ENCODE data around the gene DKK1.

The DKK1 gene

GRCh38 chr10:52300599-52301277 is 13.3 kb upstream of the DKK1 start:
- no peak overlapping the region for H3K4me3 ChIP-seq (ENCODE audit: control insufficient read depth, low read depth, low read length)
- DNase-seq (ENCODE audit: low read depth) = no peak
- TF ChIP-seq CTCF (IDR thresholded peaks at IDR 0.05; ENCODE audit: control insufficient read depth, insufficient read depth, low read depth, low read length, missing control alignments) = no peak

- peak overlapping the region; percentile 4 for H3K4me3 ChIP-seq (ENCODE audit: control insufficient read depth, low read depth, low read length)
- TF ChIP-seq CTCF (IDR thresholded peaks at IDR 0.05; ENCODE audit: control insufficient read depth, insufficient read depth, low read depth, low read length, missing control alignments) = peak; percentile 70
- DNase-seq (ENCODE audit: low read depth) = no peak
Observed at GRCh38 chr10:52308251-52309031, 5.6 kb upstream of the DKK1 start.

GRCh38 chr10:52312942-52313255 is 1.2 kb upstream of the DKK1 start:
- TF ChIP-seq CTCF (IDR thresholded peaks at IDR 0.05; ENCODE audit: control insufficient read depth, insufficient read depth, low read depth, low read length, missing control alignments) = no peak
- peak overlapping the region; percentile 61 for H3K4me3 ChIP-seq (ENCODE audit: control insufficient read depth, low read depth, low read length)

GRCh38 chr10:52313256-52313932 is 687 bp upstream of the DKK1 start:
- peak overlapping the region; percentile 61 for H3K4me3 ChIP-seq (ENCODE audit: control insufficient read depth, low read depth, low read length)
- no peak for TF ChIP-seq CTCF (IDR thresholded peaks at IDR 0.05; ENCODE audit: control insufficient read depth, insufficient read depth, low read depth, low read length, missing control alignments)
- DNase-seq (ENCODE audit: low read depth) = no peak

More at GRCh38 chr10:52312942-52313255, 1.2 kb upstream of the DKK1 start:
- DNase-seq (ENCODE audit: low read depth) = no peak

- peak overlapping the region; percentile 61 for H3K4me3 ChIP-seq (ENCODE audit: control insufficient read depth, low read depth, low read length)
- DNase-seq (ENCODE audit: low read depth) = no peak
- TF ChIP-seq CTCF (IDR thresholded peaks at IDR 0.05; ENCODE audit: control insufficient read depth, insufficient read depth, low read depth, low read length, missing control alignments) = no peak
Observed at GRCh38 chr10:52314822-52315552, 906 bp downstream of the DKK1 start.

GRCh38 chr10:52316001-52316400 is 1.9 kb downstream of the DKK1 start:
- DNase-seq (ENCODE audit: low read depth) = no peak
- peak overlapping the region; percentile 61 for H3K4me3 ChIP-seq (ENCODE audit: control insufficient read depth, low read depth, low read length)
- TF ChIP-seq CTCF (IDR thresholded peaks at IDR 0.05; ENCODE audit: control insufficient read depth, insufficient read depth, low read depth, low read length, missing control alignments) = no peak
